ENCODE data around the gene COMT. TPM values are rescaled to one million over a fixed set of nuclear protein-coding genes. Genes with fewer than 3 reads are reported as not detected.

COMT gene
- total RNA-seq, 1 donor from 2014 or later = 240 TPM

DNA sequence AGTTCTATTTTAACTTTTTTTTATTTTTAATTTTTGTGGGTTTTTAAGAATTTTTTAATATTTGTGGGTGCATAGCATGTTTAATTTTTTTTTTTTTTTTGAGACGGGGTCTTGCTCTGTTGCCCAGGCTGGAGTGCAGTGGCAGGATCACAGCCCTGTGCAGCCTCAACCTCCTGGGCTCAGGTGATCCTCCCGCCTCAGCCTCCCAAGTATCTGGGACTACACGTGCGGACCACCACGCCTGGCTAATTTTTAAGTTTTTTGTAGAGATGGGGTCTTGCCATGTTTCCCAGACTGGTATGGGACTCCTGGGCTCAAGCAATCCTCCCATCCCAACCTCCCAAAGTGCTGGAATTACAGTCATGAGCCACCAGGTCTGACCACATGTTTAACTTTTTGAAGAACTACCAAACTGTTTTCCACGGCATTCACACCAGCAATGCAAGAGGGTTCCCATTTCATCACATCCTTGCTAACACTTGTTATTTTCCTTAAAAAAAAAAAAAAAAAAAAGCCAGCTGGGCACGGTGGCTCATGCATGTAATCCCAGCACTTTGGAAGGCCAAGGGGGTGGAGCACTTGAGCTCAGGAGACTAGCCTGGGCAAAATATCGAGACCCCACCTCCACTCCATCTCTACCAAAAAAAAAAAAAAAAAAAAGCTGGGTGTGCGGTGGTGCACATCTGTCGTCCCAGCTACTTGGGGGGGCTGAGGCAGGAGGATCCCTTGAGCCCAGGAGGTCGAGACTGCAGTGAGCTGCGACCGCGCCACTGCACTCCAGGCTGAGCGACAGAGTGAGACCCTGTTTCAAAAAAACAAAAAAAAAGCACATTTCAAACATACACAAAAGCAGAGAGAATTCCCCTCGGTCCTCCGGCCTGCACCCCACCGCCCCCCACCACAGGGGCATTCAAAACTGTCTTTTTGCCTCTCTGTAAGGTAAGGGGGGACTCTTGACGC, 16.8 kb downstream of the COMT start:
- H3K36me3 ChIP-seq = no peaks in the 10 kb centered on the region
- DNase-seq (ENCODE audit: extremely low spot score in 2 of 2) = no peak
- H3K27me3 ChIP-seq = no peaks in the 10 kb centered on the region
- peaks cover 68% of the 10 kb centered on the region for H3K4me1 ChIP-seq
- intact Hi-C loops (cut with DNase I) = no loop called here
- peak overlapping the region; percentile 25 to 26 for H3K4me3 ChIP-seq
- TF ChIP-seq POLR2AphosphoS5 (IDR thresholded peaks at IDR 0.05; ENCODE audit: insufficient read depth in 1 of 2, low read depth in 1 of 2) = no peak
- TF ChIP-seq, protein P1, sequence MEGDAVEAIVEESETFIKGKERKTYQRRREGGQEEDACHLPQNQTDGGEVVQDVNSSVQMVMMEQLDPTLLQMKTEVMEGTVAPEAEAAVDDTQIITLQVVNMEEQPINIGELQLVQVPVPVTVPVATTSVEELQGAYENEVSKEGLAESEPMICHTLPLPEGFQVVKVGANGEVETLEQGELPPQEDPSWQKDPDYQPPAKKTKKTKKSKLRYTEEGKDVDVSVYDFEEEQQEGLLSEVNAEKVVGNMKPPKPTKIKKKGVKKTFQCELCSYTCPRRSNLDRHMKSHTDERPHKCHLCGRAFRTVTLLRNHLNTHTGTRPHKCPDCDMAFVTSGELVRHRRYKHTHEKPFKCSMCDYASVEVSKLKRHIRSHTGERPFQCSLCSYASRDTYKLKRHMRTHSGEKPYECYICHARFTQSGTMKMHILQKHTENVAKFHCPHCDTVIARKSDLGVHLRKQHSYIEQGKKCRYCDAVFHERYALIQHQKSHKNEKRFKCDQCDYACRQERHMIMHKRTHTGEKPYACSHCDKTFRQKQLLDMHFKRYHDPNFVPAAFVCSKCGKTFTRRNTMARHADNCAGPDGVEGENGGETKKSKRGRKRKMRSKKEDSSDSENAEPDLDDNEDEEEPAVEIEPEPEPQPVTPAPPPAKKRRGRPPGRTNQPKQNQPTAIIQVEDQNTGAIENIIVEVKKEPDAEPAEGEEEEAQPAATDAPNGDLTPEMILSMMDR (IDR thresholded peaks at IDR 0.05) = no peak
- no peak for TF ChIP-seq POLR2A (IDR thresholded peaks at IDR 0.05)
- H3K9me3 ChIP-seq = no peaks in the 10 kb centered on the region
- peak overlapping the region; percentile 64 for H3K27ac ChIP-seq

DNA sequence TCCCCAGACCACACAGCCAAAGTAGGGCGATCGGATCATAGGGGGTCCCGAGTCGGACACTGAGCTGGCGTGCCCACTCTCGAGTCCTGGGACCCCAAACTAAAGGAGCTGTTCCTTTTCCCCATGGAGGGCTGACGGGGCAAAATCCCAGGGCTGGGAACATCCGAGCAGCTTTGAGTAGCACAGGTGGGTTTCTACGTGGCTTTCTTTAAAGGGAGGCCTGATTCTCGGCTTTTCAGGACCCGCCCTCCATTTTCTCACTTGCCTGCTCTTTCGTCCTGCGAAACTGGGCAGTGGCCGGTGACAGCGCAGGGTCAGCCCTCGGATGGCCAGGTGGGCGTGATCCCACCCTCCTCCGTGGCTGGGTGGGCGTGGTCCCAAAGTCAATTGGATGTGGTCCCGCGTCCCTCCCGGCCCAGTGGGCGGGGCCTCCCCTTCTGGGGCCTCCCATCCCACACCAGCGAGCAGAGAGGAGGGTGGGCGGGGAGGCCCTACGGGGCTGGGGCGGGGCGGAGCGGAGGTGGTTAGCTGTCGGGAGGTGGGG, 17.5 kb downstream of the COMT start:
- intact Hi-C loops (cut with DNase I) = no loop called here
- Histone ChIP-seq H3K4me1 (peaks cover 62% of the 10 kb centered on the region), H3K9me3 (no peaks in the 10 kb centered on the region), H3K4me3 (peak overlapping the region; percentile 25 to 26), H3K36me3 (peaks cover 0 to 8% of the 10 kb centered on the region in 2 donors), H3K27me3 (no peaks in the 10 kb centered on the region), H3K27ac (peak overlapping the region; percentile 64)
- TF ChIP-seq, protein P1 (IDR thresholded peaks at IDR 0.05) = no peak
- peak in 1 of 2 donors; percentile 19 for TF ChIP-seq POLR2AphosphoS5 (IDR thresholded peaks at IDR 0.05; ENCODE audit: insufficient read depth in 1 of 2, low read depth in 1 of 2)
- TF ChIP-seq POLR2A (IDR thresholded peaks at IDR 0.05) = no peak
- no peak for DNase-seq (ENCODE audit: extremely low spot score in 2 of 2)

DNA sequence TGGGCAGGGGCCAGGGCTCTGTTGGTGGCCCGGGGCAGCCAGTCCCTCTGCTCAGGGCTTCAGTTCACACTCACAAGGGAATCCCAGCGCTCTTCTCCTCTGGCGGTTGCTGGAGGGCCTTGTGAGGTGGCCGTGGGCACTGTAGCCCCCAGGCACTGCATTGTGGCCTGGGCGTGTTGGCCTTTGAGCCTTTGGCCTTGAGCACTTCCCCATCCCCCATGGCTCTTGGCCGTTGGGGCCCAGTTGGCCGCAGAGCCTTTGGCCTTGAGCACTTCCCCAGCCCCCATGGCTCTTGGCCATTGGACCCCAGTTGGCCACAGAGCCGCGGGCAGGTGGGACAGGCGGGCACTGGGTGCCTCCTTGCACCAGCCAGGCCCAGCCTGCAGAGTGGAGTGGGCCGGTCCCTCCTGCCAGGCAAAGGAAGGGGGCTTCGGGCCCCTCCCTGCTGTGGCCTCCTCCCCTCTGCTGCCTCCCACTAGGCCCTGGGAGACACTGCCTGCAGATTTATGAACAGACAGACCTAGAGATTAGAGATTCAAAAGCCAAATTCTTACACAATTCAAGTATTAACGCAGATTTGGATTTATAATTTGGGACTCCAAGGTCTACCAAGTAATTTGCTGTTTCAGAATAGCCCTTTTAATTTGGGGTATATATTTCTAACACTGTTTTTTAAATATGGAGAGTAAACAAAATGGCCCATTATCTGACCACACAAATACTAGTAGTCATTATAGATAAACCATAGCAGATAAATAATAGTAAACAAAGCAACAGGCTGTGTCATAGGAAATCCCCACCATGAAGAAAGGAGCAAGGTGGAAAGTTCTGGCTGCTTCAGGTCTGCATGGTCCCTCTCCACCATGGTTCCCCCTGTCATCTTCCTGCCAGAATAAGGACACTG, 18.3 kb downstream of the COMT start:
- Histone ChIP-seq H3K36me3 (peaks cover 0 to 15% of the 10 kb centered on the region in 2 donors), H3K4me1 (peaks cover 55% of the 10 kb centered on the region), H3K27ac (peak overlapping the region; percentile 64), H3K4me3 (peak overlapping the region; percentile 25 to 26), H3K27me3 (no peaks in the 10 kb centered on the region), H3K9me3 (no peaks in the 10 kb centered on the region)
- TF ChIP-seq, protein P1 (IDR thresholded peaks at IDR 0.05) = no peak
- peak in 1 of 2 donors; percentile 8 for TF ChIP-seq POLR2AphosphoS5 (IDR thresholded peaks at IDR 0.05; ENCODE audit: insufficient read depth in 1 of 2, low read depth in 1 of 2)
- intact Hi-C loops (cut with DNase I) = no loop called here
- no peak for DNase-seq (ENCODE audit: extremely low spot score in 2 of 2)

DNA sequence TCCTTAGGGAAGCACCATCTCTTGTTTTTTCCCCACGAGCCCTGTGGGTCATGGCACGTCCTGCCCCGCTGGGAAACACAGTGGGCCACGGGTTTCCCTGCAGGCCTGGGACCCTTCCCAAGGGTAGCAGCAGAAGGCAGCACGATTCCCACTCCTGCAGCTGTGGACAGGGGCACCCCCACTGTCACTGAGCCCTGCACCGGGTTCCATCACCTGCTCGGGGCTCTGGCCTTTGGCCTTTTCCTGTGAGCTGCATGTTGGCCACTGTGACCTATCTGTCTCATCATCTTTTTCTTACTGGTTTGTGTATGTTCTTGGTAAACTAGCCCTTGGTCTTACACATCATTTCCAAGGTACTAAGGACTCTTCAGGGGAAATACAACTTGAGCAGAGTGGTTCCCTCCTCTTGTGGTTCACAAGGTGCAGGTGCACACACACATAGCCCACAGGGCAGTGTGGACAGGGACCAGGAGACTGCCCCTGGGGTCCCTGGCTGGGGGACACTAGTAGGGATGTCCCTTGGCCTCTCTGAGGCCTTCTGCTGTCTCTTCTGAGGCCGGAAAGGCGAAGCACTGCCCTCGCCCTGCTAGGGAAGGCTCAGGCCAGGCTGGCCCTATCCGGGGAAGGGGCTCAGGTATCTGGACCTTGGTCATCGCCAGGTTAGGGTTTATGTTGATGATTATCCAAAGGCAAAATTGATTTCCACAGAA, 19.1 kb downstream of the COMT start:
- Histone ChIP-seq H3K27me3 (no peaks in the 10 kb centered on the region), H3K9me3 (no peaks in the 10 kb centered on the region), H3K4me1 (peaks cover 49% of the 10 kb centered on the region), H3K4me3 (no peak overlapping the region), H3K27ac (no peak overlapping the region), H3K36me3 (peaks cover 0 to 22% of the 10 kb centered on the region in 2 donors)
- no peak for DNase-seq (ENCODE audit: extremely low spot score in 2 of 2)
- TF ChIP-seq, protein P1 (IDR thresholded peaks at IDR 0.05) = no peak
- TF ChIP-seq POLR2AphosphoS5 (IDR thresholded peaks at IDR 0.05; ENCODE audit: insufficient read depth in 1 of 2, low read depth in 1 of 2) = no peak
- TF ChIP-seq POLR2A (IDR thresholded peaks at IDR 0.05) = no peak
- intact Hi-C loops (cut with DNase I) = no loop called here
